ENCODE results near the gene EGLN3. TPM values are rescaled to one million over a fixed set of nuclear protein-coding genes. Genes with fewer than 3 reads are reported as not detected.

The EGLN3 gene
- polyA plus RNA-seq, 2 of the 4 experiments (the other 2 are of a cell fraction), result 3.5 to 15.4 TPM

- H3K9me3 ChIP-seq, result no peaks in the 10 kb centered on the region
- no peak overlapping the region for H3K4me2 ChIP-seq
- WGBS (ENCODE audit: missing lambda C conversion rate), result 71% methylated on average over 5 of the region's 5 CpGs
- no peak for DNase-seq (ENCODE audit: low read depth in 1 of 2, low spot score in 1 of 2)
- no peak for ATAC-seq
- TF ChIP-seq ZSCAN20 (CRISPR knock-in tag; IDR thresholded peaks at IDR 0.05), result no peak
- TF ChIP-seq KDM5A (IDR thresholded peaks at IDR 0.05), result no peak
- no peak for TF ChIP-seq RCOR1 (IDR thresholded peaks at IDR 0.05; ENCODE audit: low read depth, low read length)
- 0 out of 6 replicates have a peak overlapping the region, but pooled peaks of 1 of the 2 experiments have one; percentile 17 for H3K27ac ChIP-seq
- no peak overlapping the region for H3K4me3 ChIP-seq
- H3K4me1 ChIP-seq, result peaks cover 24% of the 10 kb centered on the region
- POLR2A ChIA-PET, result no interaction called here
- CTCF ChIA-PET, result no interaction called here
- no peak for FAIRE-seq
Observed at GRCh38 chr14:33940561-33941011, 10.3 kb downstream of the EGLN3 start.

- WGBS (ENCODE audit: missing lambda C conversion rate), result 21% methylated on average over 20 of the region's 20 CpGs
- H3K9me3 ChIP-seq, result no peaks in the 10 kb centered on the region
- H3K27ac ChIP-seq, result peak overlapping the region; percentile 67 to 72
- H3K4me2 ChIP-seq, result peak overlapping the region; percentile 82
- H3K4me3 ChIP-seq, result peak overlapping the region; percentile 30; the same call in 2 of the 3 replicates
- FAIRE-seq (no peak), ATAC-seq (peak; percentile 91 to 96), DNase-seq (ENCODE audit: low read depth in 1 of 2, low spot score in 1 of 2) (peak; percentile 42 to 65)
- ChIA-PET POLR2A (no interaction called here), CTCF (interaction anchor here (0.8 kb wide), 1 partner anchor 12 kb away, joined by 3 read pairs; no protein-coding TSS in a partner anchor)
- TF ChIP-seq MAX (IDR thresholded peaks at IDR 0.05), result 0 out of 2 replicates have a peak, but pooled peaks have one; percentile 37
- TF ChIP-seq, protein P1, sequence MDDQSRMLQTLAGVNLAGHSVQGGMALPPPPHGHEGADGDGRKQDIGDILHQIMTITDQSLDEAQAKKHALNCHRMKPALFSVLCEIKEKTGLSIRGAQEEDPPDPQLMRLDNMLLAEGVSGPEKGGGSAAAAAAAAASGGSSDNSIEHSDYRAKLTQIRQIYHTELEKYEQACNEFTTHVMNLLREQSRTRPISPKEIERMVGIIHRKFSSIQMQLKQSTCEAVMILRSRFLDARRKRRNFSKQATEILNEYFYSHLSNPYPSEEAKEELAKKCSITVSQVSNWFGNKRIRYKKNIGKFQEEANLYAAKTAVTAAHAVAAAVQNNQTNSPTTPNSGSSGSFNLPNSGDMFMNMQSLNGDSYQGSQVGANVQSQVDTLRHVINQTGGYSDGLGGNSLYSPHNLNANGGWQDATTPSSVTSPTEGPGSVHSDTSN (IDR thresholded peaks at IDR 0.05), result no peak
- no peak for TF ChIP-seq PHF8 (IDR thresholded peaks at IDR 0.05; ENCODE audit: borderline replicate concordance, low read depth)
- TF ChIP-seq TFCP2L1 (CRISPR knock-in tag; IDR thresholded peaks at IDR 0.05), result no peak
- peaks cover 21% of the 10 kb centered on the region for H3K4me1 ChIP-seq
Observed at GRCh38 chr14:33938131-33938949, 12.5 kb downstream of the EGLN3 start.

GRCh38 chr14:33936391-33936790 is 14.5 kb downstream of the EGLN3 start:
- Histone ChIP-seq H3K4me1 (peaks cover 21% of the 10 kb centered on the region), H3K9me3 (no peaks in the 10 kb centered on the region), H3K4me3 (no peak overlapping the region), H3K4me2 (no peak overlapping the region), H3K27ac (no peak overlapping the region)
- ChIA-PET POLR2A (no interaction called here), CTCF (interaction anchor here (0.9 kb wide), 1 partner anchor 87 kb away, joined by 4 read pairs; no protein-coding TSS in a partner anchor)
- ATAC-seq, result no peak
- DNase-seq (ENCODE audit: low read depth in 1 of 2, low spot score in 1 of 2), result no peak
- no peak for FAIRE-seq
- TF ChIP-seq POLR2A (IDR thresholded peaks at IDR 0.05; ENCODE audit: low read length), result no peak
- 42% methylated on average over 2 of the region's 2 CpGs for WGBS (ENCODE audit: missing lambda C conversion rate)

DNA sequence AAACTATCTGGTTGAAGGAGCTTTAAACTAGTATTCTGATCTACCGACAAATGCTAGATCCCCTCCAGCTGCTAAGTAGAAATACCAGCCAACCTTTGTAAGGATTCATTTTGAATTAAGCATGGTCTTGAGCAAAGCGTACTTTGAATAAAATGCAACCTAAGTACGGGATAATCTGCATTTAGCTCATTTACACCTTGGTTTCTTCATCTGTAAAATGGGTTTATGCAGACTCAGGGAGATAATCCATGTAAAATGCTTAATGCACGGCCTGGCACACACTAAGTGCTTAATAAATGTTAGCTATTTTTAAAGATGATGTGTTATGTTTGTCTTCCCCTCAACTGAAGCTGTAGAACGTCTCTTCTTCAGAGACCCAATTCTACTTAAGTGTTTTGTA is 15.9 kb downstream of the EGLN3 start:
- H3K4me2 ChIP-seq, result no peak overlapping the region
- H3K27ac ChIP-seq, result no peak overlapping the region
- TF ChIP-seq USF2 (IDR thresholded peaks at IDR 0.05), result no peak
- TF ChIP-seq MYC (IDR thresholded peaks at IDR 0.05; ENCODE audit: borderline replicate concordance, low read length), result no peak
- 83% methylated on average over 5 of the region's 5 CpGs for WGBS (ENCODE audit: missing lambda C conversion rate)
- DNase-seq (ENCODE audit: low read depth in 1 of 2, low spot score in 1 of 2) (no peak), FAIRE-seq (no peak), ATAC-seq (no peak)
- H3K4me1 ChIP-seq, result peaks cover 21% of the 10 kb centered on the region
- CTCF ChIA-PET, result interaction anchor here (0.9 to 1.1 kb wide), 2 partner anchors 11 to 16 kb away, joined by 3 read pairs; partner anchors contain the start of gene EGLN3
- no peaks in the 10 kb centered on the region for H3K9me3 ChIP-seq
- no peak overlapping the region for H3K4me3 ChIP-seq
- POLR2A ChIA-PET, result interaction anchor here (0.7 kb wide), 1 partner anchor 125 kb away, joined by 3 read pairs; no protein-coding TSS in a partner anchor

- ATAC-seq (no peak), FAIRE-seq (no peak), DNase-seq (ENCODE audit: low read depth in 1 of 2, low spot score in 1 of 2) (no peak)
- WGBS (ENCODE audit: missing lambda C conversion rate), result 71% methylated on average over 7 of the region's 7 CpGs
- Histone ChIP-seq H3K4me2 (no peak overlapping the region), H3K9me3 (no peaks in the 10 kb centered on the region), H3K4me3 (no peak overlapping the region), H3K4me1 (peaks cover 21% of the 10 kb centered on the region), H3K27ac (no peak overlapping the region)
- ChIA-PET CTCF (interaction anchor here (0.9 to 1.1 kb wide), 2 partner anchors 12 to 17 kb away, joined by 3 read pairs; partner anchors contain the start of gene EGLN3), POLR2A (no interaction called here)
- TF ChIP-seq MAZ (IDR thresholded peaks at IDR 0.05; ENCODE audit: borderline replicate concordance, low read depth, low read length) (no peak), CBX8 (IDR thresholded peaks at IDR 0.05) (no peak), RNF2 (IDR thresholded peaks at IDR 0.05; ENCODE audit: borderline replicate concordance, low read depth) (no peak), RCOR1 (IDR thresholded peaks at IDR 0.05; ENCODE audit: low read depth, low read length) (no peak), EP300 (IDR thresholded peaks at IDR 0.05) (no peak), EHF (CRISPR knock-in tag; IDR thresholded peaks at IDR 0.05) (no peak), HOXB13 (CRISPR knock-in tag; IDR thresholded peaks at IDR 0.05; ENCODE audit: low read depth) (no peak), CEBPB (IDR thresholded peaks at IDR 0.05) (no peak), ZNF302 (CRISPR knock-in tag; IDR thresholded peaks at IDR 0.05) (no peak), HOXA7 (CRISPR knock-in tag; IDR thresholded peaks at IDR 0.05) (no peak)
- TF ChIP-seq, protein P1 (IDR thresholded peaks at IDR 0.05), result no peak
Observed at GRCh38 chr14:33934043-33934750, 16.7 kb downstream of the EGLN3 start.

Measured in A549 (cell line).